HG02981 (cell line): ENCODE measurements around the gene F11.
"Not testable (repeated sequence)": the region's sequence is repeated elsewhere in the genome, so short reads cannot be mapped to it uniquely, and the experiment has no call there.

ENCODE experiments used
- ATAC-seq: cut with Tn5 transposase; IDR thresholded peaks from one replicate; pipeline ENCODE4 v1.9.1; 2021; ENCODE audit warnings: mild to moderate bottlenecking, moderate library complexity; ENCODE audit not compliant: unreplicated experiment

Gene F11

DNA sequence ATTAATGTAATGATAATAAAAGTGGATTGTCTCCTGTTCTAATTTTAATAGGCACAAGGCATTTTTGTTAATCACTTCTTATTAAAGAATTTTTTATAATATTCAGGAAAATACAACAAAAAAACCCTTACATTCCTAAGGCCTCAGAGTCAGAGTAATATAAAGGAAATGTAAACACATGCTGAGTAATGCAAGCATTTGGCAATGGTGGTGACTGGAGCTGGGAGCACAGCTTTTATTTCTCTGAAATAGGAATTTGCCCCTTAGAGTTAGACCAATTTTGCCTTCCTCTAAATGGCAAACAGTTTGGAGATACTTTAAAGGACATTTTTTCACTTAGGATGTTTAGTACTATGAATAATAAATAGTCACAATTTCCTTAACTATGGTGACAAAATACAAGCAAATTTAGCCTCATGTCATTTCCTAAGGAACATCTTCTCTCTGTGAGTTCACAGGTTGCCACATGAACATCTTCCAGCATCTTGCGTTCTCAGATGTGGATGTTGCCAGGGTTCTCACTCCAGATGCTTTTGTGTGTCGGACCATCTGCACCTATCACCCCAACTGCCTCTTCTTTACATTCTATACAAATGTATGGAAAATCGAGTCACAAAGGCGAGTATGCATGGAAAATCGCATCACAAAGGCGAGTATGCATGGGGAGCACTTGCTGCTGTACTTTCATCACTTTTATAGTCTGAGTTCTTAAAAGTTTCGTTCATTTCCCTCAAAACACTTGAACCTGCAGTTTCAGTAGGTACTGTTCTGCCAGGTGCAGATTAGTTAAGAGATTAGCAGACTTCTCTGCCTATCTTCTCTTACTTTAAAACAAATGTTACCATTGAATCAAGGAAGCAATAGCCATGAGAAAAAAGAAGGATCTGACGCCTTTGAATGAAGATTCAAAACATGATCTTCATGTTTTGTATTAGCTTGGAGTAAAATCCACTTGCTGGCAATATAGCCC lies 15.9 kb upstream of the F11 start:
- no peak for ATAC-seq

DNA sequence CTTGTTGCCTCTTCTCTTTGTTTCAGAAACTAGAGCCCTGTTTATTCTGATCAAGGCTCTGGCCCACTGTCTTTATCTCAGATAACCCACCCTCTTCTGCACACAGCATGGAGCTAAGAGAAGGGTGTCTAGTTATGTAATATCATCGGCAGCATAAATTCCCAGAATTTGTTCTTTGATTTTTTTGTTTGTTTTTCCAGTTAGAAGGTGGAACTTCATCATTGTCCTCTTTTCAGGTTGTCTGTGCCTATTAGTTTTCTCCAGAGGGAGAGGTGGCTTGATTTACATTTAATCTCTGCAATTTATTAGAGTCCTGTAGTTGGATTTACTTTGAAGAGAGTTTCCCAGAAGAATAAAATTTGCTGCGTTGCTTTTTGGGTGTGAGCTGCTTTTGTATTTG lies 15.2 kb upstream of the F11 start:
- no peak for ATAC-seq

DNA sequence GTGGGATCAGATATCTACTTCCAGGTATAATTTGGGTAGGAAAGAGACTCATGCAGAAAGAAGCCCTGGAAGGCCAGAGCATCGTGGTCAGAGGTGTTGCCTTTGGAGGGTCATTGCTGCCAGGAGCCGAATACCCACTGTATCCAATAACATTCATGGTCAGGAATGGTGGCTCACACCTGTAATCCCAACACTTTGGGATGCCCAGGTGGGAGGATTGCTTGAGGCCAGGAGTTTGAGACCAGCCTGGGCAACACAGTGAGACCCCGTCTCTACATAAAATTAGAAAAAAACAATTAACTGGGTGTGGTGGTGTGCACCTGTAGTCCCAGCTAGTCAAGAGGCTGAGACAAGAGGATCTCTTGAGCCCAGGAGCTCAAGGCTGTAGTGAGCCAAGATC lies 10.9 kb upstream of the F11 start:
- ATAC-seq: no peak

DNA sequence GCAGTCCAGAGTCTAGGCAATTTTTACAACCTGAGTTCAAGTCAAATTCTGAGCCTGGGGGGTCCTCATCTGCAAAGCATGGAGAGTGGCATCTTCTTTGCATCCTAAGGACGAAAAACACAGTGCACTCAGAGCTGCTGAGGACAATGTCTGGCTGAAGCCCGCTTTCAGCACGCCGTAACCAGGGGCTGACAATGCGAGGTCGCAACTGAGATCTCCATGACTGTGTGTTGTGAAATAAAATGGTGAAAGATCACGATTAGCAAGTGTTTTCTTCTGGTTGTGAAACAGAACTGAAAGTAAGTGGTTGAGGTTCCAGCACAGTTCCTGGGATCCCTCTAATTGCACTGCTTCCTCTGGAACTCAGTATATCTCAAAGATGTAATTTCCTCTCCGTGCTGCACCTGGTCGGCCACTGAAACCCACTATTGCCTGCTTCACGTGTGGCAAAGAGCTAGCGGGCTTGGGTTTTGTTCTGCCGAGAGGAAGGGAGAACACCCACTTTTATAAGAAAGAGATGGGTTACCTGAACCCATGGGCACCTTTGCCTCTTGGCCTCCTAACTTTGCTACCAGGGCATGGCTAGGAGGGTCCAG lies 7.7 kb upstream of the F11 start:
- no peak for ATAC-seq

DNA sequence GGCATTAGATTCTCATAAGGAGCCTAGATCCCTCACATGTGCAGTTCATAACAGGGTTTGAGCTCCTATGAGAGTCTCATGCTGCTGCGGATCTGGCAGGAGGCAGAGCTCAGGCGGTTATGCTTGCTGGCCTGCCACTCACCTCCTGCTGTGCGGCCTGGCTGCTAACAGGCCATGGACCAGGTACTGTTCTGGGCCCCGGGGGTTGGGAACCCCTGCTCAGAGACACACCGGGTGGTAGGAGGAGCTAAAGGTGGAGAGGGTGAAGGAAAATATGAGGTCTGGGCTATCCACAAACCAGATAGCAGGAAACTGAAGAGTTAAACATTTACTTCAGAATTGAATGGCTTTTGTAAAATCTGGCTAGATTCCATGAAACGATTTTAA lies 5.9 kb upstream of the F11 start:
- ATAC-seq: no peak

DNA sequence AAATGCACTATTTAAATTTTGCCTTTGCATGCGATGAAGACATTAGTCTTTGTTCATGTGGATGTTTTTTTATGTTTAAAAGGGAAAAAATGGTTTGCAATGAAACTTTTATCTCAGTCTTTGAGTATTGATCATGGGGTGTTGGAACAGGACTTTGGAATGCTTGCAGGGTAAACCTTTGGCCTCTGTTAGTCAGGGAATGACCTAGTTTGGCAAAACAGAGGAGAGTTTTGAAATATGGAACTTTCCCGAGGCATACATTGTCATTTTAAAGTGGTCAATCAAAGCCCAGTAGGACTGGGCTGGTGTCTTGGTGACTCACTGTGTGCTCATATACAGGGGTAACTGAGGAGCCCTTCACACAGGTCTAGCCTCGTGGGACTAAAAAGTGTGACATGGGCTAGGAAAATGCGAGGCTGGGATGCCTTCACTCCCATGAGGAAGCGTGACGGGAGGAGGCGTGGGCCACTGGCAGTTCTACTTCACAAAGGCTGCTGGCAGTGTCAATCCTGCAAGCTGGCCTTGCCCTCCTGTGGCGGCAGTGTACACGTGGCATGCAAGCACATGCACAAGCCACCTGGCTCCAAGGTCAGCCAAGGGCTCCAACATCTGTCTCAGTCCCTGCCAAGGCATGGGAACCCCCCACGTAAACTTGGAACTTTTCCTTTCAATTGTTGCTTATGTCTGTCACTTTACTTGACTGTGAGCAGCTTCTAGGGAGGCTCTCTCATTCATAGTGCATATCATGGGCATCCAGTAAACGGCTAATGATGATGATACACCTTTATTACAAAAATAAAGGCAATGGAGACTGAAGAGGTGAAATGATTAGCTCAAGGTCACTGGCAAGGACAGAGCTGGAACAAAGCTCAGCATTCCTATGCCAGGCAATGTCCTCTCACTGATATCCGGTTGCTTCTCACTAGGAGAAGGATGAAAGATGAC lies 5.2 kb upstream of the F11 start:
- ATAC-seq: no peak

DNA sequence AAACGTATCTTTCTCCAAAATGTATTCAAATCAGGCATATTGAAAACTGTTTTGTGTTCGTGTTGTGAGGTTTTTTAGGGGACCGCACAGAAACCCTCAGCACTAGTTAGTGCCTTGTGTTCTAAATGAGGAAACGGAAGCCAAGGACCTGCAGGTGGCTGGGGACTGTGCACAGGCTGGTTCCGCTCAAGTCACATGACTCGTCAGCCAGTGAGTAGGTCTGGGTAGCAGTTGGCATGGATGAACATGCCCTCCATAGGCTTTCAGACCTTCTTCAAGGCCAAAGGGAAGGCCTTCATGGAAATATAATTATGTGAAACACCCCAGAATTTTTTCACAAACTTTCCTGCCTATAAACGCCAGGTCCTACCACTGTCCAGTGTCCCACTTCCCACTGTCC lies 1.3 kb upstream of the F11 start:
- ATAC-seq: no peak

DNA sequence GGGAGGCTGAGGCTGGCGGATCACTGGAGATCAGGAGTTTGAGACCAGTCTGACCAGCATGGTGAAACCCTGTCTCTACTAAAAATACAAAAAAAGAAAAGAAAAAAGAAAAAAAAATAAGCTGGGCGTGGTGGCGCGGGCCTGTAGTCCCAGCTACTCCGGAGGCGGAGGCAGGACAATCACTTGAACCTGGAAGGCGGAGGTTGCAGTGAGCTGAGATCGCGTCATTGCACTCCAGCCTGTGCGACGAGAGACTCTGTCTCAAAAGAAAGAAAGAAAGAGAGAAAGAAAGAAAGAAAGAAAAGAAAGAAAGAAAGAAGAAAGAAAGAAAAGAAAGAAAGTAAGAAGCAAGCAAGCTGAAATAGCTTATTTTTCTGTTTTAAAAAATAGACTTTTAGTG lies 739 bp upstream of the F11 start:
- ATAC-seq: not testable (repeated sequence)

DNA sequence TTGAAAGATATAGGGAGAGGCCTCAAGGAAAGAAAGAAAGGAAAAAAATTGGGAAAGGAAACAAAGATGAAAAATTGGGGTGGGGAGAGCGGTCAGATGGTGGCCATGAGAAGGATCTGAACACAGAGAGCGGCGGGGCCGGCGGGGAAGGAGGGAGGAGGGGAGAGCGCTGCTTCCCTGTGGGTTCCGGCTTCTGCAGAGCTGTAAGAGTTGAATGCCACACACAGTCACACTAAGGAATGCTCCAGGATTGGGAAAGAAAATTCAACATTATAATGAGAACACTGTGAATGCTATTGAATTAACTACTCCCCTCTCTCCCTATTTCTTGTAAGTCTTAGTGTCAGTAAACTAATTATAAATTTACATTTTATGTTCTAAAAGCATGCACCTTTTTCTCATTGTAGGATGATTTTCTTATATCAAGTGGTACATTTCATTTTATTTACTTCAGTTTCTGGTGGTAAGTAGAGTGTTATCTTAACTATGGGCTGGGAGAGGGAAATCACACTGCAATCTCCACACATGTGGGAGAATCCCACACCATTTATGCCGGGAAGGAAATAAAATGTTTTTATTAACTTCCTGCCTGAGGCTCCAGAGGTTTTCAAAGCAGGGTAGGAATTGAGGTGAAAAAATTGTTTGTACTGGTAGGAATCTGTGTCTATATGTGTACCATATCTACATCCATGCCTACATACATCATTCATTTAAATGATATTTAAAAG lies 904 bp downstream of the F11 start:
- no peak for ATAC-seq

DNA sequence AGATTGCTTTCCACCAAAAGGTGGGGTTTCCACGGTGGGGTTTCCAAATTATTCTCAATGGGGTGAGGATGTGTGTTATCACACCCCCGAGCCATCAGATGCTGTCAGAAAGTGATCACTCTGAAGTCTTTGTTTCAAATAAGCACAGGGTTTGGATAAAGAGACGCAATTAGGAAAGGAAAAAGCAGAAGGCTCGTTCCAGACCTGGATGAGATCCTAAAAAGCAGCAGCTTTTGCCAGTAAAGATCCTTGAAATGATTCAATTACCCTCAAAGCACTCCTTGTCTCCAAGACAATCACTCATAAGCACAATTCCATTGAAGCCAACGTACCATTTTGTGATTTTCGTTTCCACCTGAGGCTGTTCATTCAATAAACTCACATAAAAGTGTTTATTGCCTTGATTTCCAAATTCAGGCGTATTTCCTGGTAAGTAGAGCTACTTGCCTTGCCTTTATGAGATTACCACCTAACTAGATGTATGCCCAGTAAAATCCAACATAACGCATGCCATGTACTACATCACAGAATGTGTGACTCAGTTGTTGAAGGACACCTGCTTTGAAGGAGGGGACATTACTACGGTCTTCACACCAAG lies 5.2 kb downstream of the F11 start:
- ATAC-seq: no peak

DNA sequence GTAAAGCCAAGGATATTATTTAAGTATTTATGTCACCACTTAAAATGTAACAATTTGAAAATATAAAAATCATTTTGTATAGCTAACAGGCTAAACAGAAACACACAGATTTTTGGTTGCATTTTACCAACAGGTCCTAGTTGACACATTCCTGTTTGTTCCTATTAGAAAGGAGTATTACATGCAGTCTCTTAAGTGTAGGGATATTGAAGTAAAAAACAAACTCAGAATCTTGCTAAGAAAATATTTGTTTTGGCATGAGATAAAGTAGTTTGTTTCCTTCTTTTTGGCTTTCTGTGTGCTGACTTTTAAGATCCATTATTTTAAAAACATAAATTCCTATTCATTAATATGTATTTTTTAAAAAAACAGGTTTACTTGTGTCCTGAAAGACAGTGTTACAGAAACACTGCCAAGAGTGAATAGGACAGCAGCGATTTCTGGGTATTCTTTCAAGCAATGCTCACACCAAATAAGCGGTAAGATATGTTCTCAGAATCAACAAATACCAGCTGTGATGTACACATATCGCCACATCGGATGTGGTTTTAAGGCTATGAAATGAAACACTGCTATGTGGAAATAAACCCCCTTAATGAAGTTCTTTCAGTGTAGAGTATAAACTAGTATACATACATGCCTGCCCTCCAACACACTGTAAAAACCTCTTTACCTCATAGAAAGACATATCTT lies 6.9 kb downstream of the F11 start:
- no peak for ATAC-seq

DNA sequence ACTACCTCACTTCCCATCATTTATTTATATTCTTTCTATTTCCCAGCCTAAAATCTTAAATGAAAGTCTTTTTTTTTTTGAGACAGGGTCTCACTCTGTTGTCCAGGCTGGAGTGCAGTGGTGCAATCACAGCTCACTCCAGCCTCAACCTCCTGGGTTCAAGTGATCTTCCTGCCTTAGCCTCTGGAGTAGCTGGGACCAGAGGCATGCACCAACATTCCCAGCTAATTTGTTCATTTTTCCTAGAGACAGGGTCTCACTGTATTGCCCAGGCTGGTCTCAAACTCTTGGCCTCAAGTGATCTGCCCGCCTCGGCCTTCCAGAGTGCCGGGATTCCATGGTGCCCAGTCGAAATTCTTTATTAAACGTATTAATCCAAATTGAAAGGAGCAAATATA lies 7.4 kb downstream of the F11 start:
- ATAC-seq: not testable (repeated sequence)

DNA sequence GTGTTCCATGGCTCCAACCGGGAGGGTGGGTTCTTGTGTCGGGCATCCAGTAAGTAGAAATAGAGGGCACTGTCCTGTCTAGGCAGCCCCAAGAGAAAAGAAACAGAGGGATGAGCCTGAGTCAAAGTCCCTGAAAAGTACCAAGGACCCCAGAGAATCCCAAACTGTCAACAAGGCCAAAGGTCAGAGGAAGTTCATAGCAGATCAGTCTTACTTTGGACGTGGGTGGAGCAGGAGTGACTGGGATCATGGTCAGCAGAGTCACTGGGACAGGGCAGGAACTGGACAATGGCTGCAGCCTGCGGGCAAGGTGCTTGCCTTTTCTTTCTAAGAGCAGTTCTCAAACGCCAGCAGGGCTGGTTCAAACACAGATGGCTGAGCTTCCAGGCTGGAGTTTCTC lies 17.3 kb downstream of the F11 start:
- no peak for ATAC-seq

DNA sequence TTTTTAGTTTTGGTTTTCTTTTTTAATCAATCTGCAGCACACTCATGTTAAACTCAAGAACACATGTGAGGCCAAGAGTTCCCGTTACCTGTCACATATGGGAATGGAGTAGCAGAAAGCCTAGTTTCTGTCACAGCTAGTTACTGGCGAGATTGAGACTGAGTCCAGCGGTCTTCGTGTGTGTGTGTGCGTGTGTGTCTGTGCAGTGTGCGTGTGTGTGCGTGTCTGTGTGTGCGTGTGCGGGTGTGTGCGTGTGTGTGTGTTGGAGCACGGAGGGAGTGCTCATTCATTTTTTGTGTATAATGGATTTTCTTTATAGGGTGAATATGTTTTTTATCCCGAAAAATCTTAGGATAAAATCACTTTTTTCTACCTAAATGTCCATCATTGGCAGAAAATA lies 19.2 kb downstream of the F11 start:
- ATAC-seq: no peak

DNA sequence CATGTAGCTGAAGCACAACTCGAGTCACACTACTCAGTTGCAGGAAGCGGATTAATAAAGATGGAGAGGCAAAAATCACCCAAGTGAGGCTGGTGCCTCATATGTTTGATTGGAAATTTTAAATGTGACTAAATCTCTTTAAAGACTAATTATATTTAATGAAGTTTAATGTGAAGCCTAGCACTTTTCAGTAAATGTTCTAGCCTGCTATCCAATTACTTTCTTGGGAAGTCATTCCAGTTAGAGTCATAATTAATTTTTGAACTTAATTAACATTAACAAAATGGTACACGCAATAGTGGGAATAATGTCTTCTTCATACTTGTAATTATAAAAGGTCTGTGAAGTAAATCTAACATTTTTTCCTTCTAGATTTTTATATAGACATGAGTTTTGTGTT lies 20.6 kb downstream of the F11 start:
- ATAC-seq: no peak

DNA sequence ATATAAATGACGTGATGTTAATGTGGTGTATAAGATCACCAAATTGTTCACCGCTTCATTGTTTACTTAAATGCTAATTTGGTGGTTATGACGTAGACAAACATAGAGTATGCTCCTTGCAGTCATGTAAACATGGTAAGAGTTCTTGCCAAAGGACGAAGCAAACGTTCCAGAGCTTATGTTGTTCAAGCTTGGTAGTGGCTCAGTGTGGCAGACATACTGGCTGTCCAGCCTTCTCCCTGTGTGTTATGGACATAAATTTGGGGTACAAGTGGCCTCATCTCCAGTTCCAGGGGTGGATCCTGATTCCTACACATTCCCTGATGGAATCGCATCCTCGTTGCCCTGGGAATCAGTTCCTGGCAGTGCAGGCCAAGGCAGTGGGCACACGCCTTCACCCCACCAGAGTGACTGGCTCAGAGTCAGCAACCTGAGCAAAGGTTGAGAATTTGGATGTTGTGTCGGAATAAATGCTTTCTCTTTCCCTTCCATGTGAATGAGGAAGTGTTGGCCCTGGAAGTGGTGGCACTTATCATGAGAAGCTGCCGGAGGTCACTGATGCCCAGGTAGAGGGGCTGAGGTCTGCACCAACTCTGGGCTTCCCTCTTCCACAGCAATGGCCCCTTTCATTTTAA lies 25.4 kb downstream of the F11 start:
- ATAC-seq: no peak

DNA sequence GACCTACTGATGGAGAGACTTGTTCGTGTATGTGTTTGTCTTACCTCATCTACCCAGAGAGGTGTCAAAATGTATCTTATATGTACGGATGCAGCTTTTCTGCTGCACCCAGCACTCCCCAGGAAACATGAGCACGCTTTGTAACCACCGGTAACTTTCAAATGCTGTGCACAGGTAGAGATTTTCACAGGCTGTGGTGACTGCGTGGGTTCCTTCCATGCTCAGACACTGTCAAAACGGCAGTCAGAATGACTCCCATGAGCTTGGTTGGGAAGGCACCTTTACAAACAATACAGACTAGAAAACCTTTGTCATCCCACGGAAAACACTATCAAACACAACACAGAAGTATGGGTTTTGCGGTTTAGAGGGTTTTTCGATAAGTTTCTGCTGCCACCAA lies 28.2 kb downstream of the F11 start:
- no peak for ATAC-seq

DNA sequence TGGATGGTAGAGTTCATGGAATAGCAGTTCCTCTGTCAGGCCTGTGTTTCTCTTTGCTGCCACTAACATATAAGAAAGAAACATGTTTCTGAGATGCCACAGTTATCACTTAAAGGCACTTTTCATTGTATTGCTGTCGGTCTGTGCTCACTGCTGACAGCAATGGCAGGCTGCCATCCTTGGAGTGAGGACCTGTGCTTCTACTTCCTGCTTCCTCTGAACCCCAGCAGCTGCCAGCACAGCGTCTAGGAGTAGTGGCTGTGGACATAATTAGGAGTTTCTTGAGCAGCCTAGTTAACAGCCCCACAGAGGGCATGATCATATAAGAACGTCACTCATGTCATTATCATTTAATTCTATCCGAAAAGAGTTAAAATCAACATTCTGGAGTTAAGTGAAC lies 30.5 kb downstream of the F11 start:
- ATAC-seq: no peak

DNA sequence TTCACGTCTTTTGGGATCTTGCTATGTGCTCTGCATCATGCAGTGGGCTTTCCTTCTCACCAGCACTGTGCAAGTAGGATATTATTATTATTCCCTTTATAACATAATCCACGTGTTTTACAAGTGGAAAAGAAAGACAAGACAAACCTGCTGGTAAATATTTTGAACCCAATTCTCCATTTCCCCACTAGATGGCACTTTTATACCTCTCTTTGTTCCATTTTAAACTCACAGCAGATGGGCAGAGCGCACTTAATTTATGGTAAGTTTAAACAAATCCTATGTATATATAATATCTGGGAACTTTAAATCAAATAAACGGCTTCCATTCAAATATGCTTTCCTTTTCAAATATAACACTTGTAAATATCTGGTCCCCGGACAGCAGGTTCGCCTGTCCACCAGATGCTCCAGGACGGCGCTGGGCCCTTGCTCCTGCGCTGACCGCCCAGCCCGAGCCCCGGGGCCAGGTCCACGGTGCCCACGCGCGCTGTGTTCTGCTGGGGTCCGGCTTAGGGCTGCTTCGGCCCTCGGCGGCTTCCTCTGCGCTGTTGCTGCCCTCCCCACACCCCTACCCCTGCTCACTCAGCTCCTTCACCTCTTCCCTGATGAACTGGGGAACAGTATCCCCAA lies 31.1 kb downstream of the F11 start:
- ATAC-seq: no peak
